ENCODE results near the gene ARID1A. TPM values are rescaled to one million over a fixed set of nuclear protein-coding genes. Genes with fewer than 3 reads are reported as not detected.

ARID1A gene
- total and polyA plus RNA-seq, 2 of the 8 experiments (the other 6 are each of a cell fraction or from before 2014, with no cell fraction given), result 52.1 to 103 TPM

DNA sequence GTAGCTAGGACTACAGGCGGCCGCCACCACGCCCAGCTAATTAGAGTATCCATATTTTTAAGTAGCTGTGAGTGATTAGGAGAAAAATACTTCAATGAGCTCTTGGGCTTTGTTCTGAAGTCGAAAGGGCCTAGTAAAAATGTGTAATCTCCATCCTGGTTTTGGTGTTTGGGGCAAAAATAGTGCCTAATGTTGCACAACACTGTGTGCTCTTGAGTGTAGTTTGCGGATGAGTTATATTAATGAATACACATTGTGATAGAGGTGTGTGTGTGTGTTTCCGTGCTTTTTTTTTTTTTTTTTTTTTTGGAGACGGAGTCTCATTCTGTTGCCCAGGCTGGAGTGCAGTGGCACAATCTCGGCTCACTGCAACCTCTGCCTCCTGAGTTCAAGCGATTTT is 6.3 kb upstream of the ARID1A start:
- Histone ChIP-seq H4K5ac (ENCODE audit: insufficient read length, low read depth, low read length) (no peak overlapping the region), H3K4me1 (replicated peaks in 1 of 4; ENCODE audit: control insufficient read depth in 3 of 4, insufficient read depth in 4 of 4, low read length in 3 of 4) (peaks cover 7 to 10% (median 9%) of the 10 kb centered on the region in 4 experiments; a peak in 6 of 7 replicates), H2AFZ (ENCODE audit: low read length) (no peak overlapping the region), H3K9me3 (ENCODE audit: insufficient read depth in 2 of 2, low read depth in 1 of 2, low read length in 1 of 2) (no peaks in the 10 kb centered on the region), H3K18ac (ENCODE audit: extremely low read depth, low read length) (no peak overlapping the region), H4K8ac (ENCODE audit: extremely low read depth, insufficient read depth, low read length) (no peak overlapping the region), H4K20me1 (replicated peaks in 1 of 2; ENCODE audit: control insufficient read depth in 1 of 2, insufficient read depth in 2 of 2, low read length in 2 of 2) (no peaks in the 10 kb centered on the region), H3K36me3 (ENCODE audit: control insufficient read depth in 2 of 4, insufficient read depth in 4 of 4, low read length in 3 of 4) (no peaks in the 10 kb centered on the region), H3K56ac (replicated peaks; ENCODE audit: insufficient read length, low read depth, low read length) (no peak overlapping the region), H3K23me2 (ENCODE audit: low read depth, low read length) (peaks cover 6% of the 10 kb centered on the region), H3K79me2 (ENCODE audit: control insufficient read depth in 1 of 2, insufficient read depth in 2 of 2, low read length in 2 of 2) (no peaks in the 10 kb centered on the region), H3K14ac (ENCODE audit: insufficient read length) (no peak overlapping the region), H2BK12ac (ENCODE audit: low read depth, low read length) (no peak overlapping the region), H3K9ac (replicated peaks in 1 of 4; ENCODE audit: extremely low read depth in 1 of 4, low read depth in 3 of 4, low read length in 3 of 4) (no peak overlapping the region), H3K23ac (ENCODE audit: insufficient read length) (no peak overlapping the region), H3K4me2 (ENCODE audit: insufficient read depth in 1 of 2, low read depth in 2 of 2, low read length in 2 of 2) (no peak overlapping the region), H4K91ac (replicated peaks; ENCODE audit: insufficient read length, low read length) (no peak overlapping the region), H2BK120ac (replicated peaks; ENCODE audit: low read depth, low read length) (no peak overlapping the region), H2BK5ac (ENCODE audit: low read depth, low read length) (no peak overlapping the region), H3K27me3 (replicated peaks in 1 of 4; ENCODE audit: control insufficient read depth in 3 of 4, extremely low read depth in 1 of 4, insufficient read depth in 3 of 4, low read length in 3 of 4) (no peaks in the 10 kb centered on the region), H3K27ac (ENCODE audit: low read depth, low read length) (no peak overlapping the region), H3K4me3 (ENCODE audit: extremely low read depth in 1 of 4, insufficient read depth in 2 of 4, low read depth in 3 of 4, low read length in 4 of 4) (no peak overlapping the region), H2AK5ac (ENCODE audit: low read depth, low read length) (no peak overlapping the region), H2BK20ac (ENCODE audit: low read length) (no peak overlapping the region), H2BK15ac (ENCODE audit: low read length) (no peak overlapping the region), H3K79me1 (ENCODE audit: low read depth, low read length) (no peaks in the 10 kb centered on the region), H3K4ac (replicated peaks; ENCODE audit: insufficient read length, low read depth, low read length) (no peak overlapping the region)
- FAIRE-seq (no peak), DNase-seq (ENCODE audit: low read depth in 1 of 2, low spot score in 2 of 2) (no peak)
- CTCF ChIA-PET (ENCODE audit: partially characterized antibody), result interaction anchor here (1.1 to 1.7 kb wide), 5 partner anchors 8 to 105 kb away, joined by 3 to 7 read pairs (median 3); no protein-coding TSS in a partner anchor
- WGBS, 2 experiments (ENCODE audit: extremely low coverage in 1 of 2, insufficient coverage in 1 of 2, insufficient read length in 1 of 2, insufficient replicate concordance in 2 of 2, low coverage in 1 of 2, low lambda C conversion rate in 2 of 2, missing lambda C conversion rate in 1 of 2), result 93% methylated on average over 8 of the region's 9 CpGs; no CpG with 5 or more reads in 1 of the 2 experiments
- POLR2A ChIA-PET (ENCODE audit: partially characterized antibody), result interaction anchor here (0.8 to 4.6 kb wide), 4 partner anchors 7 to 218 kb away, joined by 3 to 24 read pairs (median 4); no protein-coding TSS in a partner anchor
- TF ChIP-seq, protein P1, sequence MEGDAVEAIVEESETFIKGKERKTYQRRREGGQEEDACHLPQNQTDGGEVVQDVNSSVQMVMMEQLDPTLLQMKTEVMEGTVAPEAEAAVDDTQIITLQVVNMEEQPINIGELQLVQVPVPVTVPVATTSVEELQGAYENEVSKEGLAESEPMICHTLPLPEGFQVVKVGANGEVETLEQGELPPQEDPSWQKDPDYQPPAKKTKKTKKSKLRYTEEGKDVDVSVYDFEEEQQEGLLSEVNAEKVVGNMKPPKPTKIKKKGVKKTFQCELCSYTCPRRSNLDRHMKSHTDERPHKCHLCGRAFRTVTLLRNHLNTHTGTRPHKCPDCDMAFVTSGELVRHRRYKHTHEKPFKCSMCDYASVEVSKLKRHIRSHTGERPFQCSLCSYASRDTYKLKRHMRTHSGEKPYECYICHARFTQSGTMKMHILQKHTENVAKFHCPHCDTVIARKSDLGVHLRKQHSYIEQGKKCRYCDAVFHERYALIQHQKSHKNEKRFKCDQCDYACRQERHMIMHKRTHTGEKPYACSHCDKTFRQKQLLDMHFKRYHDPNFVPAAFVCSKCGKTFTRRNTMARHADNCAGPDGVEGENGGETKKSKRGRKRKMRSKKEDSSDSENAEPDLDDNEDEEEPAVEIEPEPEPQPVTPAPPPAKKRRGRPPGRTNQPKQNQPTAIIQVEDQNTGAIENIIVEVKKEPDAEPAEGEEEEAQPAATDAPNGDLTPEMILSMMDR (IDR thresholded peaks at IDR 0.05; ENCODE audit: control extremely low read depth in 1 of 3, insufficient read depth in 1 of 3, low read depth in 1 of 3, low read length in 3 of 3), result no peak
- TF ChIP-seq RNF2 (IDR thresholded peaks at IDR 0.05; ENCODE audit: borderline replicate concordance, low read depth, low read length, missing control alignments, poor library complexity, severe bottlenecking) (no peak), FOSL1 (IDR thresholded peaks at IDR 0.05; ENCODE audit: insufficient read depth, low read depth, low read length) (no peak), CBX5 (IDR thresholded peaks at IDR 0.05; ENCODE audit: low read depth, low read length) (no peak), CBX8 (IDR thresholded peaks at IDR 0.05; ENCODE audit: borderline replicate concordance, low read depth, low read length) (no peak), CREB1 (IDR thresholded peaks at IDR 0.05) (no peak), SIX5 (IDR thresholded peaks at IDR 0.05; ENCODE audit: low read depth, low read length) (no peak), TCF12 (IDR thresholded peaks at IDR 0.05; ENCODE audit: low read depth, low read length) (no peak)
- TF ChIP-seq, protein P2, sequence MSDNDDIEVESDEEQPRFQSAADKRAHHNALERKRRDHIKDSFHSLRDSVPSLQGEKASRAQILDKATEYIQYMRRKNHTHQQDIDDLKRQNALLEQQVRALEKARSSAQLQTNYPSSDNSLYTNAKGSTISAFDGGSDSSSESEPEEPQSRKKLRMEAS (IDR thresholded peaks at IDR 0.05), result no peak
- TF ChIP-seq, protein P3, sequence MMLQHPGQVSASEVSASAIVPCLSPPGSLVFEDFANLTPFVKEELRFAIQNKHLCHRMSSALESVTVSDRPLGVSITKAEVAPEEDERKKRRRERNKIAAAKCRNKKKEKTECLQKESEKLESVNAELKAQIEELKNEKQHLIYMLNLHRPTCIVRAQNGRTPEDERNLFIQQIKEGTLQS (IDR thresholded peaks at IDR 0.05; ENCODE audit: insufficient read depth, low read depth, low read length), result no peak

All from H1 (cell line).